ENCODE measurements around the gene ELL2. TPM values are rescaled to one million over a fixed set of nuclear protein-coding genes. Genes with fewer than 3 reads are reported as not detected.
"Not testable (repeated sequence)": the region's sequence is repeated elsewhere in the genome, so short reads cannot be mapped to it uniquely, and the experiment has no call there.

Gene ELL2
- total and polyA plus RNA-seq, 12 donors, result 10.5 to 68.2 (median 27.2) TPM

- intact Hi-C loops (cut with DNase I), result no loop called here
- Histone ChIP-seq H3K9me3 (no peaks in the 10 kb centered on the region), H3K36me3 (peaks cover 0 to 91% (median 0%) of the 10 kb centered on the region in 9 donors), H3K27me3 (no peaks in the 10 kb centered on the region), H3K4me1 (peaks cover 0 to 21% (median 0%) of the 10 kb centered on the region in 9 donors), H3K27ac (no peak overlapping the region), H3K4me3 (no peak overlapping the region)
- no peak for TF ChIP-seq CTCF (IDR thresholded peaks at IDR 0.05)
- ATAC-seq (no peak), DNase-seq (no peak)
These were observed 52.9 kb downstream of the ELL2 start for GRCh38 chr5:95908799-95909198.

- intact Hi-C loops (cut with DNase I), result no loop called here
- Histone ChIP-seq H3K4me3 (no peak overlapping the region), H3K27ac (no peak overlapping the region), H3K27me3 (no peaks in the 10 kb centered on the region), H3K36me3 (peaks cover 0 to 89% (median 0%) of the 10 kb centered on the region in 9 donors), H3K4me1 (peaks cover 0 to 21% (median 0%) of the 10 kb centered on the region in 9 donors), H3K9me3 (no peaks in the 10 kb centered on the region)
- ATAC-seq (peak in 1 of 8 donors; percentile 14), DNase-seq (no peak)
- 91 to 94% methylated on average over 5 of the region's 5 CpGs for WGBS, 2 donors
- TF ChIP-seq CTCF (IDR thresholded peaks at IDR 0.05), result no peak
These were observed 53.6 kb downstream of the ELL2 start for GRCh38 chr5:95907740-95908706.

GRCh38 chr5:95907067-95907705 is 54.5 kb downstream of the ELL2 start:
- Histone ChIP-seq H3K27ac (no peak overlapping the region), H3K4me3 (no peak overlapping the region)
- WGBS, 2 donors, result 59 to 69% methylated on average over 5 of the region's 5 CpGs

GRCh38 chr5:95906398-95906797 is 55.3 kb downstream of the ELL2 start:
- peaks cover 0 to 82% (median 0%) of the 10 kb centered on the region in 9 donors for H3K36me3 ChIP-seq
- 77 to 78% methylated on average over 3 of the region's 3 CpGs for WGBS, 2 donors
- H3K4me3 ChIP-seq; intact Hi-C loops (cut with DNase I); H3K27ac ChIP-seq; H3K9me3 ChIP-seq; H3K27me3 ChIP-seq; DNase-seq; ATAC-seq: not testable (repeated sequence)
- peaks cover 0 to 21% (median 7%) of the 10 kb centered on the region in 9 donors for H3K4me1 ChIP-seq

More at GRCh38 chr5:95907067-95907705, 54.5 kb downstream of the ELL2 start:
- intact Hi-C loops (cut with DNase I), result no loop called here
- Histone ChIP-seq H3K36me3 (peaks cover 0 to 83% (median 0%) of the 10 kb centered on the region in 9 donors), H3K9me3 (no peaks in the 10 kb centered on the region), H3K4me1 (peaks cover 0 to 21% (median 7%) of the 10 kb centered on the region in 9 donors), H3K27me3 (no peaks in the 10 kb centered on the region)
- no peak for DNase-seq
- ATAC-seq, result peak in 5 of 8 donors; percentile 16 to 40 (median 37)
- TF ChIP-seq CTCF (IDR thresholded peaks at IDR 0.05), result no peak

Data from heart right ventricle (tissue), 16 donors.